NCI-H526 treated with DMSO at 0.1 percent for 48 hours (cell line): ENCODE results near the gene FAN1.
"Not testable (repeated sequence)": the region's sequence is repeated elsewhere in the genome, so short reads cannot be mapped to it uniquely, and the experiment has no call there.

Source experiments
- DNase-seq: peaks from one replicate; lab custom pipeline; 2025; lab: John Stamatoyannopoulos, UW

The FAN1 gene

GRCh38 chr15:30903497-30904187, at the start of gene FAN1:
TSS of gene FAN1 (plus strand) at chr15:30903915. CDS start at chr15:30904664, 749 bp downstream.
- DNase-seq: peak; percentile 91

- no peak for DNase-seq
Observed at GRCh38 chr15:30859091-30859874, 44.4 kb upstream of the FAN1 start.

GRCh38 chr15:30865257-30865656, 38.5 kb upstream of the FAN1 start:
- no peak for DNase-seq

- no peak for DNase-seq
Observed at GRCh38 chr15:30870681-30871080, 33.0 kb upstream of the FAN1 start.

GRCh38 chr15:30872341-30872748, 31.4 kb upstream of the FAN1 start:
- no peak for DNase-seq

- no peak for DNase-seq
Observed at GRCh38 chr15:30877070-30877469, 26.6 kb upstream of the FAN1 start.

- no peak for DNase-seq
Observed at GRCh38 chr15:30878515-30878914, 25.2 kb upstream of the FAN1 start.

- no peak for DNase-seq
Observed at GRCh38 chr15:30882849-30883433, 20.8 kb upstream of the FAN1 start.

- DNase-seq: not testable (repeated sequence)
Observed at GRCh38 chr15:30883666-30884065, 20.0 kb upstream of the FAN1 start.

GRCh38 chr15:30885814-30886213, 17.9 kb upstream of the FAN1 start:
- no peak for DNase-seq

GRCh38 chr15:30889196-30889595, 14.5 kb upstream of the FAN1 start:
- DNase-seq: no peak

GRCh38 chr15:30895461-30896210, 8.1 kb upstream of the FAN1 start:
- DNase-seq: no peak

- no peak for DNase-seq
Observed at GRCh38 chr15:30896211-30896606, 7.5 kb upstream of the FAN1 start.

GRCh38 chr15:30901889-30902288, 1.8 kb upstream of the FAN1 start:
- DNase-seq: no peak

GRCh38 chr15:30904812-30905211, 1.1 kb downstream of the FAN1 start:
- no peak for DNase-seq

GRCh38 chr15:30905821-30906220, 2.1 kb downstream of the FAN1 start:
- DNase-seq: no peak

GRCh38 chr15:30906366-30906765, 2.7 kb downstream of the FAN1 start:
- DNase-seq: no peak

GRCh38 chr15:30913761-30914160, 10.0 kb downstream of the FAN1 start:
- no peak for DNase-seq

- no peak for DNase-seq
Observed at GRCh38 chr15:30917013-30917412, 13.3 kb downstream of the FAN1 start.

GRCh38 chr15:30917675-30918074, 14.0 kb downstream of the FAN1 start:
- DNase-seq: no peak

GRCh38 chr15:30918366-30918765, 14.7 kb downstream of the FAN1 start:
- no peak for DNase-seq

- no peak for DNase-seq
Observed at GRCh38 chr15:30919877-30920550, 16.3 kb downstream of the FAN1 start.
